ENCODE data around the gene CTBP2.

CTBP2 gene

GRCh38 chr10:125144693-125145623 lies 15.4 kb downstream of the CTBP2 start:
- no peak for DNase-seq (ENCODE audit: low read depth, low spot score)

DNA sequence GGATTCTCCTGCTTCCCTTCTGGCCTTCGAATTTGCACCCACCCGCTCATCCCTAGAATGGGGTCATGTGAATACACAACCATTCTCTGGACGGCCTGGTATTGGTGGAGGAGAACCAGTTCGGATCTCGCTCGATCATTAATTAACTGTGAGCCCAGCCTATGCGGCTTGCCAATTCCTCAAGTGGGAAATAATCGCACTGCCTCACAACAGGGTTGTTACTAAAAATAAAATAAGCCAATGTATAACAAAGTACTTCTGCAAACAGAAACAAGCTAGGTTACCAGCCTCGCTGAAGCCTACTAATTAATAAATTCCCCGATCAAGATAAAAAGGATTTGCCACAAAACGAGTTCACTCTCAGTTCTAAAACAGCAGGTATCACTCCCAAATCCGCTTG lies 16.2 kb downstream of the CTBP2 start:
- DNase-seq (ENCODE audit: low read depth, low spot score) = no peak

GRCh38 chr10:125142946-125143345 lies 17.4 kb downstream of the CTBP2 start:
- DNase-seq (ENCODE audit: low read depth, low spot score) = no peak

DNA sequence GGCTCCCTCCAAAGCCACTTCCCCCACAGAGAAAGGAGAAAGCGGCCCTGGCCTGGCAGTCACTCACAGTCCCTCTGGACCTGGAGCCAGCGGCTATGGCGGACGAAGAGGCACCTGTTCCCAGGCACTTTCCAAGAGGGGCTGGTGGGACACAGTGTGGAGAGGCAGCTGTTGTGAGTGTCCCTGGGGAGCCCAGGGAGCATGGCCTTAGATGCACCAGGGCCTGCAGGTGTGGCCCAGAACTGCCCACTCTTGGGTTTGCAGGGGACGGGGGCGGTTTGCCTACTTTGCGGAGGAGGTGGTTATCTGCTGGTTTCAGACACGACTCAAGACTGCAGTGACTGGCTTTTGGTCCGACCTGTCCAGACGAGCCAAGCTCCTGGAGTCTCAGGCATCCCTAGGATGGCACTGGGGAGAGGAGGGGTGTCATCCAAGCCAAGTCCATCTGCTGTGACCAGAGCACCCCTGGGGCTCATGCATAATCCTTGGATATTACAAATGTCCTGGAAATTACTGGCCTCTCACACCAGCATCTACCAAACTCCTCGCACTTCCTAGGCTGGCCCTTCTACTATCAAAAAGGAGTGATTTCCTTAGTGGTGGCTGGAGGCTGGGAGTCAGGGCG lies 18.4 kb downstream of the CTBP2 start:
- DNase-seq (ENCODE audit: low read depth, low spot score) = no peak

DNA sequence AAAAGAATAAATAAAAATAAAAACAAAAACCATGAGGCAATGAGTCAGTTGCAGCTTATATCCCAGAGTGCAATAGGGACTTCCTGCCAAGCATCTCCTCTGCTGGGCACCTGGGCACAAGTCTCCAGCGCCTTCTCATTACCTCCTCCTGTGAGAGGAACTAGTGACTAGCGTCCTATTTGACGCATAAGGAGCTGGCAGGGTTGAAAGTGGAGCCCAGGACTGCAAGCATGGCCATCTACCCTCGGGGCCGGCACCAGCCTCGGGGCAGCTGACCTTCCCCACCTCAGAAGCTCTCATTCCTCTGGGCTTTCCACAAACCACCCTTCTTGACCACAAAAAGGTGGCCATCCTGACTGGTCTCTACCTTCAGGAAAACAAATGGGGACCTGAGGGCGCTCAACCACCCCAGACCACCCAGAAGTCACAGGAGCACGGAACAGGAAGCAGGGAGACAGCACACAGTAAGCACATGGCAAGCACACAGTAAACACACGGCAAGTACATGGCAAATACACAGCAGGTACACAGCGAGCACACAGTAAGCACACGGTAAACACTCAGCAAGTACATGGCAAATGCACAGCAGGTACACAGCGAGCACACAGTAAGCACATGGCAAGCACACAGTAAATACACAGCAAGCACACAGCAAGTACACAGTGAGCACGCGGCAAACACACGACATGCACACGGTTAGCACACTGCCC lies 19.1 kb downstream of the CTBP2 start:
- no peak for DNase-seq (ENCODE audit: low read depth, low spot score)

- no peak for DNase-seq (ENCODE audit: low read depth, low spot score)
These were observed 20.2 kb downstream of the CTBP2 start for GRCh38 chr10:125140151-125140550.

GRCh38 chr10:125137601-125138438 lies 22.5 kb downstream of the CTBP2 start:
- DNase-seq (ENCODE audit: low read depth, low spot score) = no peak

GRCh38 chr10:125136087-125136486 lies 24.3 kb downstream of the CTBP2 start:
- no peak for DNase-seq (ENCODE audit: low read depth, low spot score)

- DNase-seq (ENCODE audit: low read depth, low spot score) = no peak
These were observed 24.7 kb downstream of the CTBP2 start for GRCh38 chr10:125135771-125136035.

DNA sequence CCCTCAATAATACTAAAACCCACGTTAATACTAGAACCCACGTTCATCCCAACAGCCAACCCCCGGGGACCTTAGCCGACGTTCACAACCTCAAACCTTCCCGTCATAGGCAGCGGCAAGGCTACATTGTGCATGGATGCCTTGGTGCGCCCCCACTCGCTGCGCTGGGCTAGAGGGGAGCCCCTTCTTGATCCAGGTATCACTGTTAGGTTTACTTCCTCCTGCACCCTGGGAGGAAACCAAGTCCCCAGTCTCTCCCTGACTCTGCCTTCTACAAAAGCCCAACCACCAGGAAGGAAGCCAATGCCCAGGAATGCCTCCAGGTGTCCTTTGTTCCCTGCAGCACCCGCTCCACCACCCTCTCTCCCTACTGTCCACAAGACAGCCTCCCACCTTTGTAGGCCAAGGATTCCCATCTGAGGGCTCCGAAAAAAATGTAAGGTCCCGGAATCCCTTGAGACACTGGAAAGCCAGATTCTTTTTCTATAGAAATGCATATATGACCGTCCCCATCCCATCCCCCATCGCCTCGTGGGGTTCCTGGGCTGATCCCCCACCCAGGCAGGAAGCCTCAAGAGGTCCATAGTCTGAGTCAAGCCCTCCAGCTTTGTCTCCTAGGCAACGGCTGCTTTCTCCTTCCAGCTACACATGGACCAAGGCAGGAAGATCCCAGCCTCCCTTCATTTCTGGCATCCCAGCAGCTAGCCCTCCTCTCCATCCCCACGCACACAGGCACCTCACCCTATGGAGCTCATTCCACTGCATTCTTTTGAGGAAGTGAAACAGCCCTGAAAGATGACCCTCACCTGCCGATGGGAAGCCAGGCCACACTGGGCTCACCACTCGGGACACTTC lies 25.2 kb downstream of the CTBP2 start:
- no peak for DNase-seq (ENCODE audit: low read depth, low spot score)

- no peak for DNase-seq (ENCODE audit: low read depth, low spot score)
These were observed 25.9 kb downstream of the CTBP2 start for GRCh38 chr10:125134483-125134848.

DNA sequence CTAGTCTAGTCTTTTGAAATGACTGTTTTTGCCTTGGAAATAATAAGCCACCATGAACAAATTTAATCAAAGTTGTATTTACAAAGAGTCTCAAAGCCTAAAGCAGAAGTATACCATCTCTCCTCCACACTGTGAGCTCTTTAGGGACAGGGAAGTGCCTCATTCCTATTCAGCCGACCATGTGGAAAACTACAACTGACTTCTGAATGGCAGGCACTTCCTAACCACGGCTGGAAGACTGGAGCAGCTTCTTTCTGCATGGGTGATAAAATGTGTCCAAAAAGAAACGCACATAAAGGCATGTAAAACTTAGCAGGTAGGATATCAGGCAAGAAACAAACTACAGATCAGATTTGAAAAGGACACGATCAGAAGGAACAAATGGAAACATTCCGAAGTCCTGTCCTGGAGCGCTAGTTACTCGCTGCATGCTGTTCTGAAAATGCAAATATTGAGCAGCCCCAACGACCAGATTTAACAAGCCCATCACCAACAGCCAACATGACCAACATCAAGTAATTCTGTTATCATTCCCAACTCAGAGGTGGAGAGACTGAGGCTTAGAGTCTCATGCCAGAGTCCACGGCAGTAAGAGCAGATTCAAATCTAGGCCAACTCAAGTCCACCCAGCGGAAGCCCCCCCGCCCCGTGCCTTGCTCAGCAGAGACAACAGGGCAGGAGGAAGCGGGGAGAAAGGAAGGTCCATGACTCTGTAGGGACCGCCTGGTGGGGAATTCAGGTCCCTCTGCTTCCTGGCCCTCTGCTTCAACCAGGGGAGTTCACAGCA lies 26.5 kb downstream of the CTBP2 start:
- DNase-seq (ENCODE audit: low read depth, low spot score) = no peak

- DNase-seq (ENCODE audit: low read depth, low spot score) = no peak
These were observed 28.0 kb downstream of the CTBP2 start for GRCh38 chr10:125132344-125132743.

DNA sequence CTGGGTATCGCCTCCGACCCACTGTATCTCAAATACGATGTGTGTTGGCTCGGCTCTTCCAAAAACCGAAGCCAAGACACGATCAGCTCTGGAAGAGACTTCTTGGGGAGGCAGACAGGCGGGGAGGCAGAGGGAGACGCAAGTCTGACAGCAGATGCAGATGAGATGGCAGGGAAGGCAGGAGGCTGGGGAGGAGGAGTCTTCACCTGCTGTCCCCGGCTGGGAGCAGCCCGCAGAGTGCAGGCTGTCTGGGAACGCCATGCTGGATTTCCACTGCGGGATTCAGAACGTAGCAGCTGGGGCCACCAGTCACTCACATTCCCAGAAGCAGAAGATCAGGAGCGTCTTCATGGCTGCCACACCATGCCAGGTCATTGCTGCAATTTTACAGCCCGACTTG lies 29.4 kb downstream of the CTBP2 start:
- no peak for DNase-seq (ENCODE audit: low read depth, low spot score)

GRCh38 chr10:125130260-125130659 lies 30.1 kb downstream of the CTBP2 start:
- no peak for DNase-seq (ENCODE audit: low read depth, low spot score)

- no peak for DNase-seq (ENCODE audit: low read depth, low spot score)
These were observed 31.3 kb downstream of the CTBP2 start for GRCh38 chr10:125129076-125129458.

DNA sequence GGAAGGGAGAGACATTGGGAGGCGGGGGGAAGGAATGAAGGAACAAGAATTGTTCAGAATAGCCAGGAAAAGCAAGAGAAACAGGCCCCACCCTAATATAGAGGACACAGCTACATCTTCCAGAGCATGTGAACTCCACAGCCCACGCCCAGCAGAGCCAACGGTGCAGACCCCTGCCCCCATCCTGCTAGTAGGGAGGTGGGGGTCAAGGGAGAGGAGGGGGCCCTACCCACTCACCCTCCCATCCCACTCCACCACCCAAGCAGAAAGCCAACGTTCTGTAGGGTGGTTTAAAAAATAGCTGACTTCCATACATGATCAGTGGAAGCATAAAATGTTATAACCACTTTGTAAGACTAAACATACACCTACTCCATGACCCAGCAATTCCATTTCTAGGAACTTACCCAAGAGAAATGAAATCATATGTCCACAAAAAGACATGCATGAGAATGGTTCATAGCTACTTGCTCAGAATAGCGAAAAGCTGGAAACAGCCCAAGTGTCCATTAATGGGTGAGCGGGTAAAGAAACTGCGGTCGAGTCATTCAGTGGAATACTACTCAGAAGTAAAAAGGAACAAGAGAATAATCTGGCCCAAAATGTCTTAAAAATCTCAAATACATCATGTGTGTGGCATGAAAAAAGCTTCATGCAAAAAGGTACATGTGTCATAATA lies 31.8 kb downstream of the CTBP2 start:
- DNase-seq (ENCODE audit: low read depth, low spot score) = no peak

DNA sequence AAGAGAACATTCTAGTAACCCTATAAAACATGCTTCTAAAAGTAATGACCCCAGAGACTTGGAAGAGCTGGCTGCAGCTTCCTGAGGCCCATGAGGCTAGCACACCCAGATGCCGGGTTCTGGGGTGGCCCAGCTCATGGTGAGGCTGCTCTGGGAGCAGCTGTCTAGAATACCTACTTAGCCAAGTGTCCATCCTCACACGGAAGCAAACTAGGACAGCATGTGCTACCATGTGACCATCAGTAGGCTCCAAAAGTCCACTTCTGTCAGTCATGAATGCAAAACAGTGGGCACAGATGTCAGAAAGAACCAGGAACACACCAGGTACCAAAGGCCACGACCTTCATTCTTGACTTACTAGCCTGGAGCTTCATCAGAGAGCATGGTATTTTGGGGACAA lies 32.4 kb downstream of the CTBP2 start:
- no peak for DNase-seq (ENCODE audit: low read depth, low spot score)

DNA sequence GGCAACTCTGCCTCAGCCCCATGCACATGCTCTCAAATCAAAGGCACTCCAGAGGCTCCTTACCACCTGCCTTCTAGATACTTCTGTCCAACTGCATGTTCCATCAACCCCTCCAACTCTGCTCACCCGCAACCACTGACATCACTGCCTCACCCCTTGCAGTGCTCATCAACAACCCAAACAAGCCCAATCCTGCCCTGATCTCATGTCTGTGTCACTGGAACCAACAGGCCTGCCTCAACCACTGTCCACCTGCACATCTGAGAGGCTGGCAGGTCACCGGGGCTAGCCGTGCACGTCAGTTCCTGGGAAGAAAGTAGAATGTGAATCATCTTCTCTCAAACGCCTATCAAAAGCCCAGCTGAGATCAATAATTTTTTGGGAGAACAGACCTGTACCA lies 33.3 kb downstream of the CTBP2 start:
- no peak for DNase-seq (ENCODE audit: low read depth, low spot score)
